Measurements from ENCODE around the gene PHACTR1.

Gene PHACTR1

GRCh38 chr6:12849809-12850198 is 133.2 kb downstream of the PHACTR1 start:
- no peak for DNase-seq

DNA sequence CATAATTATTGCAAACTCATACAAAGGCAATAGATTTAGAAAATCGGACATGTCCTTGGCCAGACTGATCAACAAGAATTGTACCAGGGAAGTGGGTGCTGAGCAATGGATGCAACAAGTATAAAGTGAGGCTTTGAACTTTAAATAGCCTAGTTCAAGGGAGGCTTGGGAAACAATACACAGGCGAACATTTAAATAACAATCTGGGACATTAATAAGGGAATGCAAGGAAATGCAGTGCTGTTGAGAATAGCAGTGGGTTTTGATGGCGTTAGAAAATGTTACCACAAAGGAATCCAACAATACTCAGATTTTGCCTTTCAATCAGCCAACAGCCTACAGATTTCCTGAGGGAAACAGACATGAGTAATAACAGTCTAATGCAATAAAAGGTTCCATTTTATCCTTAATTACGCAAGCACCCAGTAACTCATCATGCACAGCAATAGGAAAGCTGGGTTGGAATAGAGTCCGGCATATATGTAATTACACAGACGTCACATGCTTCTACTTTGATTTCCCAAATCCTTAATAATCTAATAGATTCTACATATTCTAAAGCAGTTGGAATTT is 134.6 kb downstream of the PHACTR1 start:
- no peak for DNase-seq

DNA sequence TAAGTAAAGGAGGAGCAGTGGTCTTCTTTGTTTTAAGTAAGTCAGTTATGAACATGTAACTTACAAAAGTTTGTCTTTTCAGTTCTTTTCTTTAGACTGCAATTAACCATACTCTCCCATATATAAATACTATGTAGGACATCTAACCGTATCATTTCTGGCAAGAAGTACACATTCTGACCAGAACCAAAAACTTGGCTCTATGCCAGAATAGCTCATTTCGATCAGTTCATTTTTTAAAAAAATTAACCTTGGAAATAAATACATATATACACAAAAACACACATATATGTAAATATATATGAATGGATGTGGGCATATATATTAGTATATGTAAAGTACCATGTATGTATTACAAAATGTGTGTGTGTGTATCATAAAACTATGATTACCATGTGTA is 145.0 kb downstream of the PHACTR1 start:
- no peak for DNase-seq

DNA sequence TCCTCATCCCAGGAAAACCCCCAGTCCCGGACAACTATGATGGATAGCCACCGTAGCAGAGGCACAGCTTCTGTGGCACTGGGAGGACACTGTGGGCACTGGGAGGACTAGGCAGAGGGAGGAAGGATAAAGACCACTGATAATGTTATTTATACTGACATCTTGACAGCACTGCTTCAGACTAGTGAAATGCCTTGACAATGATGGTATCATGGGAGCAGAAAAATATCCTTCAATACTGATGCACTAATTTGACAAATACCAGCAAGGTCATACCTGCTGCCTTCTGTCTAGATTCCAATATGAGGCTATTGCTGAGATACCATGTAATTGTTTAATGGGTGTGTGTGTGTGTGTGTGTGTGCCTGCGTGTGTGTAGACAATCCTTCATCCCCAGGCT is 148.6 kb downstream of the PHACTR1 start:
- DNase-seq: no peak

- no peak for DNase-seq
These were observed 149.2 kb downstream of the PHACTR1 start for GRCh38 chr6:12865671-12866181.

DNA sequence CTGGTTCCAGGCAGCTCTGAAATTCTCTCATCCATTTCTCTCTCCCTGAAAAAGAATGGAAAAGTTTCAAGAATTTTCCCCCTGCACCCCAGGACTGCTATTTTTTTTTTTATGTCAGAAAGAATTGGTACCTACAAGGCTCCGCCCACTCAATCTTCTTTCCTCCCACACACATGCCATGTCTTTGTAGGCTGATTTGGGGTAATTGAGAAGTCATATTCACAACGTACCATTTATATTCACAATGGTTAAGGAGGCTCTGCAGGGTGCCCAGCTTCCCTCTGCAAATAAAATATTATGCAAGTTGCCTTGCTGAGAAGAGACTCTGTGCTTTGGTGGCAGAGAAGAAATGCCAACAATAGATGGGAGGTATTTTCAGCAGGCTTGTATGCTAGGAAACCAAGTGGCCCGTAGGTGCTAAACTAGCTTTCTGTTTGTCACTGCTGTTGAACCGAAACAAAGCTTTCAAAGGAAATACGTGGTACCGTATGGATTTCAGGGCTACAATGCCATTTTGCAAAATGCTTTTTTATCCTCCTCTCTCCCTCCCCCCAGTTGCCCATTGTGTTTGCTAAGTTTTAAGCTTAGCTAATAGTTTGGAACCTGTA is 150.0 kb downstream of the PHACTR1 start:
- no peak for DNase-seq

- DNase-seq: no peak
These were observed 153.4 kb downstream of the PHACTR1 start for GRCh38 chr6:12869816-12870432.

DNA sequence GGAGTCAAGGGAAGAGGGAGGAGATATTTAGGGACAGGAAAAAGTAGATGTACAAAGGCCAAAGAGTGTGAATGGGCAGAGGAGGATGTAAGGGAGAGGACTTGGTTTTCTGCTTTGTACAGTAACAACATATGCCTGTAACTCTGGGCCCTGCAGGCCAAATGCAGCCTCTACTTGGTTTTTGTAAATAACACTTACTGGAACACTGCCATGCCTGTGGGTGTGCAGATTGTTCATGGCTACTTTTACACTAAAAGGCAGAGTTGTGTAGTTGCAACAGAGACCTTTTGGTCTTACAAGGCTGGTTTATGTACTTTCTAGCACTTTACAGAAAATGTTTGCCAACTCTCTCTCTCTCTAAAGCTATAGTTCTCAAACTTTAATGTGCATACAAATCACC is 157.1 kb downstream of the PHACTR1 start:
- DNase-seq: no peak

- DNase-seq: no peak
These were observed 158.5 kb downstream of the PHACTR1 start for GRCh38 chr6:12875051-12875450.

DNA sequence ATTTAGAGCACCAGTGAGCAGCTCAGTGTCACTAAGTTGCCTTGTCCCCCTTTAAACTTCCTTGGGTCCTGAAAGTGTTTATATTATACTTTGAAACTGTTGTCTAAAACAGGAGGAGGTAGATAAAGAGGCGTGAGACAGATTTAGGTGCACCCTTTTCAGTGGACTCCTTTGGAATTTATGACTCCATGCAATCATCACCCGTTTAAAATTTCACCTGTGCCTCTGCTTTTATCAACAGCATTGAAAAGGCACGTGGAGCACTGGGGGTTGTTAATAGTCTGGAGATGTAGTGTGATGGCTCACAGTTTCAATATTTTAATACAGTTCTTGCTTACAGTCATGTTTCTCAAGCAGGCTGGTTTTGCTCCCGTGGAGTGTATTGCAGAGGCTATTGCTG is 162.2 kb downstream of the PHACTR1 start:
- DNase-seq: no peak

DNA sequence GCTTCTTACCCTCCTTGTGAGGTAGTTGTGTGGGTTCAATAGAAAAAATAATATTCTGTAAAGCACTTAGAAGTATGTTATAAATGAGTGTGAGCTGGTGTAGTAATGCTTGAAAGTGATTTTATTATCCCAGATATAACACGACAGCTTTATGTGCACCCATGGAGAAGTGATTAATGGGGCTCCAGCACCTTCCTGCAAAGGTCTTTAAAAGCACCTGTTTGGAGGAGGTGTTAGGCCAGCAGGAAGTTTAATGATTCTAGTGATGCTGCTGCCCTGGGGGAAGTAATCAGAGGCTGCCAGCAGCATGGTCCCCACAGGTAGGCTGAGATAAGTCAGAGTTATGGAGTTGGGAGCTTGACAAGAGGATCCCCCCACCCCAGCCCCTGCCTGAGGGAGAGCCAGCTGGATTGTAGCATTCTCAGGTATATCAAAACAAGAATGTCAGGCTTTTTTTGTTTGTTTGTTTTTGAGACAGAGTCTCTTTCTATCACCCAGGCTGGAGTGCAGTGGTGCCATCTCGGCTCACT is 166.3 kb downstream of the PHACTR1 start:
- DNase-seq: no peak

DNA sequence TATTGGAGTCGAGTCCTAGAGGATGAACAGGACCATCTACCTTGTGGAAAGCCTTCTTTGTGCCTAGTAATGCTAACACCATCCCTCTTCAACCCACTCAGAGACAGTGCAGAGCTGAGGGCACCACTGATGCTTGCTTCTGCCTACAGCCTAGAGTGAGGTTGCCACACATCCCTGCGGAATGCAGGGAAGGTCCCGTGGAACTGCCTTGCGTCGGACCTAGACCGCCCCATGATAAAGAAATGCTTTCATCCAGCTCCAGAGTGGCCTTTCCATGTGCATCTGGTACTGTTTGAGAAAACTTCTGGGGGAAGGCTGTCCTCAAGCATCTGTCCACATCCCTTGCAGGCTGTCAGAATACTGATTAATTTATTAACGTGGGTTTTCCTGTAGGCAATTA is 168.4 kb downstream of the PHACTR1 start:
- DNase-seq: no peak

DNA sequence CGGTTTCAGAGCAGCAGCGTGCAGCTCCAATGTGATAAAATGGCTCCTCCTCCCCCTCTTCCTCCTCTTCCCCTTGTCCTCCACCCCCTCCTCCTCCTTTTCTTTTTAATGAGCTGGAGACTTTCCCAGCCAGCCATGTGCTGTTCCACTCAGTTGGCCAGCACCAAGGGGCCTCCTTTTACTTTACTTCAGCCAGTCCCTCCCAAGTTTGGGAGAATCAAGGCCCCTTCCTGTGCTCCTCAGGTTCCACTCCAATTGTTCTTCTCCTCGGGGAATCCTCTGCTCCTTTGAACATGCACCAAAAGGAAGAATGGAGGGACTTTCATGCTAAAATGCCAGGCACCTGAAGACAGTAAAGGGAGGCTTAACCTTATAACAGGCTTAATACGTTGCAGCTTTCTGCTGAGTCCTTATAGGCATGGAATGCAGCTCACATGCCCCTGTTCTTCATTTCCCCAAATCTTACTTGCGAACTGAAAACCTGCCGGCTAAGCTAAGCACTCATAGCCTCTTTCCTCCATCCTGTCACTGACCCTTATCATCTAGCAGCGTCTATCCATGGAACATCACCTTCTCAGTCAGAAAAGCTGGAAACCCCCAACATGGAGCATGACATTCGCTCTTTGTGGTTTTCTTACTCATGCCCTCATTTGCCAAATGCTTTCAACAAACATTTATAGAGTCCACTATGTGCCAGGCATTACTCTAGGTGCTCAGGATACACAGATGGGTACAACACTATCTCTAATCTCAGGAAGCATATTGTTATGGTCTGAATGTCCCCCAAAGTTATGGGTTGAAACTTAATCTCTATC is 170.6 kb downstream of the PHACTR1 start:
- no peak for DNase-seq

- DNase-seq: no peak
These were observed 173.7 kb downstream of the PHACTR1 start for GRCh38 chr6:12890171-12890790.

- DNase-seq: no peak
These were observed 175.0 kb downstream of the PHACTR1 start for GRCh38 chr6:12891595-12891994.

DNA sequence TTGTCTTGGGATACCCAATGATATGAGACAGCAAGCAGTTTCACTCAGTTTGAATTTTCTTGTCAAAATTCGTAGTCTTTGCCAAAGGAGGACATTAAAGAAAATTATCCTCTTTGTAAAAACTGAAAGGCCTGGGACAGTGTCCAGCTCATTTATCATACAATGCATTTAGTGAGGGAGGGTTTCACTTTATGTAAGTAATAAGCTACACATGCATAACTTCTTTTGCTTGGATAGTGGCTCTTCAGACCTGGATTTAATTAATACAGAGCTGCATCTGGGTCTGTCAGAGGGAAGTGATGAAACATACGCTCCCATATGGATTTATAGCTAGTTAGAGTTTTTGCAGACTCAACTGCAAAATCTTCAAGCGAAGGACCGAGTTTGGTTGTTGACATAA is 175.6 kb downstream of the PHACTR1 start:
- no peak for DNase-seq

DNA sequence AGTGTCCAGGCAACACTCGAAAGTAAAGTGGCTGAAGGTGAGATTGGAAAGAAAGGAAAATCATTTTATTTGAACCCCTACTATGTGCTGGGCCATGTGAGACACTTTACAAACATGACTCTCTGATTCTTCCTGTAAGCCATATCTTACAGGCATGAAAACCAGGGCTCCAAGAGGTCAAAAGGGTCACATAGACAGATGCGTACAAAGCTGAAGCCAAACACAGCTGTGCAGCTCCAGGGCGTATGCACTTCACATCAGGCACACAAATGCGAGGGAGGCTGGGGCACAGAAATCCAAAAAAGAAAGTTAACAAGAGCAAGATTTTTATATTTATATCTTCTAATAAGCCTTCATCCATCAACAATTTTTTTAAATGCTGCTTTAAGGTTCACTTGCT is 176.5 kb downstream of the PHACTR1 start:
- DNase-seq: no peak

DNA sequence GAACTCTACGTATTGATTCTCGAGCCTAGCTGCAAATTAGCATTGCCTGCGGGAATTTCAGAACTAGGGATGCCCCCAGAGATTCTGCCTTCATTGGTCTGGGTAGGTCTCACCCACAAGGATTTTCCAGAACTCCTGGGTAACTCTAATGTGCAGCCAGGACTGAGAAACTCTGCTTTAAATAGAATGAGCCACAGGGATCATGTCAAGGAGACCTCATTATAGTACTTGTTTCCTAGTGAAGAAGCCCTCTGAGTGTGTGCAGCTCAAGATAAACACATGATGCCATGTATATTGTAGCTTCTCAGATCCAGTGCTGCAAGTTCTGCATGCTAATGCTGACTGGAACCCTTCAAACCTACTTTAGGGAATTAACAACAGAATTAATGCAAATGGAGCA is 179.2 kb downstream of the PHACTR1 start:
- no peak for DNase-seq

- DNase-seq: no peak
These were observed 179.7 kb downstream of the PHACTR1 start for GRCh38 chr6:12896208-12896733.

- DNase-seq: no peak
These were observed 182.0 kb downstream of the PHACTR1 start for GRCh38 chr6:12898603-12899002.

GRCh38 chr6:12899046-12899833 is 182.7 kb downstream of the PHACTR1 start:
- DNase-seq: no peak

DNA sequence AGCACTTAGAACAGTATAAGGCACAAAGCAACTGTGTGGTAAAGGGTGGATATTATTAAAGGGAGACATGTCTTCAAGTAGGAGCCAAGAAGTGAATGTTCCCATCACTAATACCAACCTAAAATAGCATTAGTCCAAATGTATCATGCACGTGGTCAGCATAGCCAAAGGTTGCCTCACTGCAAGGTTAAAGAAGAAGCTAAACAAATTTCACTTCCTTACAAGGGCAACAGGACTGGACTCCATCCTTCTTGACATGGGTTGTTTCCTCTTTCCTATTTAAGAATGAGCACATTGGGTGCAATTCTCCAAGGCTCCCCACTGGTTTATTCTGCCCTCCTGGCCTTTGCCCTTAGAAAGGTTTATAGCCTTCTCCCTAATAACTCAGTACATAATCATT is 186.7 kb downstream of the PHACTR1 start:
- no peak for DNase-seq

All from DMS 273 treated with DMSO at 0.1 percent for 48 hours (cell line).